COLO668 (cell line): ENCODE results near the gene TMEM53.
A peak's percentile ranks its signal among the peaks of the same experiment; 100 is the strongest.

ENCODE experiments used
- DNase-seq: peaks from one replicate; lab custom pipeline; 2025; ENCODE audit not compliant: unreplicated experiment; lab: John Stamatoyannopoulos, UW

TMEM53 gene

GRCh38 chr1:44674113-44675000 is at the start of gene TMEM53, which contains the start of gene ARMH1:
TMEM53 (minus strand) TSS chr1:44674481; CDS start chr1:44674391, 90 bp downstream.
ARMH1 (plus strand) TSS chr1:44674714; CDS start chr1:44689698, 14,984 bp downstream.
- DNase-seq = peak; percentile 100

GRCh38 chr1:44723496-44724295 is 49.4 kb upstream of the TMEM53 start:
- DNase-seq = no peak

- no peak for DNase-seq
These were observed 48.8 kb upstream of the TMEM53 start for GRCh38 chr1:44723064-44723463.

- peak; percentile 88 for DNase-seq
These were observed 47.4 kb upstream of the TMEM53 start for GRCh38 chr1:44721485-44722361.

GRCh38 chr1:44720281-44720680 is 46.0 kb upstream of the TMEM53 start:
- no peak for DNase-seq

GRCh38 chr1:44719318-44719717 is 45.0 kb upstream of the TMEM53 start:
- no peak for DNase-seq

- no peak for DNase-seq
These were observed 43.8 kb upstream of the TMEM53 start for GRCh38 chr1:44718091-44718490.

GRCh38 chr1:44717653-44718052 is 43.4 kb upstream of the TMEM53 start:
- no peak for DNase-seq

GRCh38 chr1:44717156-44717555 is 42.9 kb upstream of the TMEM53 start:
- DNase-seq = no peak

GRCh38 chr1:44714944-44715571 is 40.8 kb upstream of the TMEM53 start:
- peak; percentile 83 for DNase-seq

- DNase-seq = no peak
These were observed 40.3 kb upstream of the TMEM53 start for GRCh38 chr1:44714532-44714931.

- DNase-seq = peak; percentile 91
These were observed 39.1 kb upstream of the TMEM53 start for GRCh38 chr1:44713321-44713781.

- DNase-seq = no peak
These were observed 33.9 kb upstream of the TMEM53 start for GRCh38 chr1:44707959-44708831.

- DNase-seq = no peak
These were observed 33.0 kb upstream of the TMEM53 start for GRCh38 chr1:44707112-44707881.

GRCh38 chr1:44705938-44706337 is 31.7 kb upstream of the TMEM53 start:
- no peak for DNase-seq

GRCh38 chr1:44705470-44705869 is 31.2 kb upstream of the TMEM53 start:
- DNase-seq = no peak

- DNase-seq = no peak
These were observed 26.9 kb upstream of the TMEM53 start for GRCh38 chr1:44701141-44701573.

GRCh38 chr1:44700573-44700972 is 26.3 kb upstream of the TMEM53 start:
- DNase-seq = no peak
